AG09319 (cell line): ENCODE measurements around the gene TTLL10.

Source experiments
- DNase-seq: peaks from one replicate; pipeline ENCODE4 v3.0.0-alpha.2; 2010; ENCODE audit warnings: low read depth; ENCODE audit errors: extremely low read depth
- TF ChIP-seq, protein P1 (sequence below): IDR thresholded peaks from 2 replicates; pipeline ENCODE4 v1.5.1; 2011; ENCODE audit warnings: low read depth, mild to moderate bottlenecking, inconsistent platforms, low read length, moderate library complexity

TTLL10 gene

DNA sequence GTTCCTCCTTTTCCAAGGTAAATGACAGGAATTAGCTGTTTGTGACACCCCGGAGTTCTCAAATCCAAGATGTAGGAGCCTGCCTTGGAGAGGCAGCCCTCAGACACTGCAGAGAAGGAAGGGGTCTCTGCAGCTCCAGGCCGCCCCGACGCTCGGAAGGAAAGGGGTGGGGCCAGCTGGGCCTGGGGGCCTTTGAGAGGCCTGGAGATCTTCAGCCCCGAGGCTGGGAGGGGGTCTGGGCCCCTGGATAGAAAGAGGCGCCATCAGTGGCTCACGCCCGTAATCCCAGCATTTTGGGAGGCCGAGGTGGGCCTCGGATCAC lies 33.9 kb downstream of the TTLL10 start:
- no peak for DNase-seq
- TF ChIP-seq, protein P1, sequence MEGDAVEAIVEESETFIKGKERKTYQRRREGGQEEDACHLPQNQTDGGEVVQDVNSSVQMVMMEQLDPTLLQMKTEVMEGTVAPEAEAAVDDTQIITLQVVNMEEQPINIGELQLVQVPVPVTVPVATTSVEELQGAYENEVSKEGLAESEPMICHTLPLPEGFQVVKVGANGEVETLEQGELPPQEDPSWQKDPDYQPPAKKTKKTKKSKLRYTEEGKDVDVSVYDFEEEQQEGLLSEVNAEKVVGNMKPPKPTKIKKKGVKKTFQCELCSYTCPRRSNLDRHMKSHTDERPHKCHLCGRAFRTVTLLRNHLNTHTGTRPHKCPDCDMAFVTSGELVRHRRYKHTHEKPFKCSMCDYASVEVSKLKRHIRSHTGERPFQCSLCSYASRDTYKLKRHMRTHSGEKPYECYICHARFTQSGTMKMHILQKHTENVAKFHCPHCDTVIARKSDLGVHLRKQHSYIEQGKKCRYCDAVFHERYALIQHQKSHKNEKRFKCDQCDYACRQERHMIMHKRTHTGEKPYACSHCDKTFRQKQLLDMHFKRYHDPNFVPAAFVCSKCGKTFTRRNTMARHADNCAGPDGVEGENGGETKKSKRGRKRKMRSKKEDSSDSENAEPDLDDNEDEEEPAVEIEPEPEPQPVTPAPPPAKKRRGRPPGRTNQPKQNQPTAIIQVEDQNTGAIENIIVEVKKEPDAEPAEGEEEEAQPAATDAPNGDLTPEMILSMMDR = no peak

DNA sequence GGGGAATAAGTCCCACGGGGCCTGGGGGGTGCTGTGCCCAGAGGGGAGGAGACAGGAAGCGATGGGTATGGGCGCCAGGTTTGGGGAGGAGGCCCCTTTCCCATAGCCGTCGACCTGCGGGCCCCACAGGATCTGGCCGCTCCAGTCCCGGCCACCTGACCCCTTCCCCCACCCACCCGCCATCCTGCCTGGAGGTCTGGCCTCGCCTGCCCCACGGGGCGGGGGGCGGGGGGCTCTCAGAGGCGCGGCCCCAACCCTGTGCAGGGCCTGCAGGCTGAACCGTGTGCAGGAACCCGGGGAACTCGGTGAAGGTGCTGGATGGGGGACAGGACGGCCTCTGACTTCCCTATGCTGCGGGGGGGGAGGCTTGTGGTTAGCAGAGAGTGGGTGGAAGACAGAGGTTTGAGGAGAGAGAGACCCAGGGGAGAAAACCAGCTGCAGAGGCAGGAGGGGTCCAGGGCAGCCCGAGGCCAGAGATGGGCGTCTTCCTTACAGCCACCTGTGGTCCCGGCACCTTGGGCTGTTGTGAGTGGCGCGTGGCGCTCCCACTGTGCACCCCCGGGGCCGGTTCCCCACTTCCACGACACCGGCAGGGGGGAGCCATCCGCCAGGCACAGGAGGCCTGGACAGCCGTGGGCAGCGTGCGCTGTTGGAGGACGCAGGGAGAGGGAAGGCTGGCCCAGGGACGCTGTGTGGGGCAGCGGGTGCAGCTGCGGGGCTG lies 35.2 kb downstream of the TTLL10 start:
- TF ChIP-seq, protein P1 = no peak
- DNase-seq = no peak

DNA sequence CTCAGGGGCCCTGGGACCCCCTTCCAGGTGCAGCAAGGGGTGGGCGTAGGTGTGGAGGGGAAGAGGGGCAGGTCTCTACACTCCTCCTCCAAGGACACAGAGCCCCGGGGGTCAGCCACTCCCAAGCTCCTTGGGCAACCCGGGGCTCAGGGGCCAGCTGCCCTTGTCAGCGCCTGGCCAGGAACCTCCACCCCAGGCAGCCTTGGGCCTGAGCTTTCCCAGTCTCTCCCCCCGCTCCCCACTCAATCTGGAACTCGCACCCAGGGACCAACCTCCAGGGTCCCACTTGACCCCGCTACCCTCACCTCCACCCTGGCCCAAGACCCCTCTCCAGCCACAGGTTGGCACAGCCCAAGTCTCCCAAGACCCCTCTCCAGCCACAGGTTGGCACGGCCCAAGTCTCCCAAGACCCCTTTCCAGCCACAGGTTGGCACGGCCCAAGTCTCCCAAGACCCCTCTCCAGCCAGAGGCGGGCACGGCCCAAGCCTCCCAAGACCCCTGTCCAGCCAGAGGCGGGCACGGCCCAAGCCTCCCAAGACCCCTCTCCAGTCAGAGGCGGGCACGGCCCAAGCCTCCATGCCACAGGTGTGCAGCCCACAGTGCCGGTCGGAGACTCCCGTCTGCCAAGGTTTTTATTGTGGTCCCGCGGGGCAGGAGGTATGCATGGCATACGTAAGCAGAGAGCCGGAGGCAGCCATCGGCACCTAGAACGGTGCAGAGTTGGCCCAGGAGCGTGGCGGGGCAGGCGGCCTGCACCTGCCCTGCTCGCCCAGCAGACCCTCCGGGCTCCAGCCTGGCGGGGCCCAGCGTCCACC lies 37.3 kb downstream of the TTLL10 start:
- no peak for DNase-seq
- TF ChIP-seq, protein P1 = no peak

DNA sequence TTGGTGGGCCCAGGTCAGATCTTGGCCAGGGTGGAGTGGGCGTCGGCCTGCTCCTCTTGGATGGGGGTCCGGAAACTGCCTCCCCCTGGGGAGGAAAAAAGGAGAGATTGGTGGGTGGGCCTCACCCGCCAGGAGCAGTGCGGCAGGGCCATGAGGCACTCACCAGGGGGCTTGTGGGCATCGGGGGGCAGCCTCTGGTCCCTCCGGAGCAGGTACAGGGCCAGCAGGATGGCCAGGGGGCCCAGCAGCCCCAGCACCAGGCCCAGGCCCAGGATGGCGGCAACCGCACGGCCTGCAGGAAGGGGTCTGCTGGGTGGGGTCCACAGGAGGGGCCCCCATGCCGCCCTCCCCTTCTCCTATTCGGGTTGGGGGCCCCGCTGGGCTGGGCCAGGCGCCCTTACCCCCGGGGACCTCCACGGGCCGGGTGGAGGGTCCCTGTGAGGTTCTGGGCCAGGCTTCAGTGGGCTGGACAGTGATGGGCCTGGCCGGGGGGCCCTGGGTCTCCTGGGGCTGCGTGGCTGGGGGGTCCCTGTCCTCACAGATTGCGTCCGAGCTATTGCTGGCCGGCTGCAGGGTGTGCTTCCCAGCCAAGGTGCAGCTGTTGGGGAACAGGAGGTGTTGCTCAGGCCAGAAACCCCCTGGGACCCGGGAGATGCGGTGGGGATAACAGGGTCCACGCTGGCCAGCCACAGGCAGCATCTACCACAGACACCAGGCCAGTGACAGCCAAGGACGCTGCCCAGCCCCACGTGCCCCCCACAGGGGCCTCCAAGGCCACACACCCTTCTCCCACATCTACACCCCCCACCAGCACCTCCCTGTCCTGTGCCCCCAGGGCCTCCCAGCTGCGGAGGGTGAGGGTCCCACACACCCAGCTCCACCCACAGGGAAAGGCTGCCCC lies 38.1 kb downstream of the TTLL10 start:
- no peak for DNase-seq
- TF ChIP-seq, protein P1 = no peak

DNA sequence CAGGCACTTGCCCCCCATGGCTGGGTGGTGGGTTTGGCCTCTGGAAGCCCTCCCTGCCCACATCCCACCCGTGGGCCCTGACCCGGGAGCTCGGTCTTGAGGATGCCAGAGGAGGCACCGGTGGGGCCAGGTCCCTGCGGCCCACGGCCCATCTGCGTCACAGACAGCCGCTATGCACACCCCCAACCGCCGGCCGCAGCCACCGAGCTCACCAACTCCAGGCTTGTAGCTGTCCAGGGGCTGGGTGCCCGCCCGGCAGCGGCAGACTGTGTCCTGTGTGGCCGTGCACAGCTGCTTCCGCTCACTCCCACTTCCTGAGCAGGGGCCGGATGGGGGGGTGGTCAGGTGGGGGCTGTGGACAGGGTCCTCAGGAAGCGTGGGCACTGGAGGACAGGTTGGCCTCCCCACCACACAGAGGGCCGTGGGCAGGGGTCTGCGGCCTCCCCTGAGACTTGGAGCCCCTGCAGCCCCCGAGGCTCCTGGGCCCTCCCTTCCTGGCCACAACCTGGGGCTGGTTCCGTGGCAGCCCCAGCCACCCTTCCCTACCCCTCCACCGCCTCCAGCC lies 39.2 kb downstream of the TTLL10 start:
- no peak for DNase-seq
- TF ChIP-seq, protein P1 = no peak

DNA sequence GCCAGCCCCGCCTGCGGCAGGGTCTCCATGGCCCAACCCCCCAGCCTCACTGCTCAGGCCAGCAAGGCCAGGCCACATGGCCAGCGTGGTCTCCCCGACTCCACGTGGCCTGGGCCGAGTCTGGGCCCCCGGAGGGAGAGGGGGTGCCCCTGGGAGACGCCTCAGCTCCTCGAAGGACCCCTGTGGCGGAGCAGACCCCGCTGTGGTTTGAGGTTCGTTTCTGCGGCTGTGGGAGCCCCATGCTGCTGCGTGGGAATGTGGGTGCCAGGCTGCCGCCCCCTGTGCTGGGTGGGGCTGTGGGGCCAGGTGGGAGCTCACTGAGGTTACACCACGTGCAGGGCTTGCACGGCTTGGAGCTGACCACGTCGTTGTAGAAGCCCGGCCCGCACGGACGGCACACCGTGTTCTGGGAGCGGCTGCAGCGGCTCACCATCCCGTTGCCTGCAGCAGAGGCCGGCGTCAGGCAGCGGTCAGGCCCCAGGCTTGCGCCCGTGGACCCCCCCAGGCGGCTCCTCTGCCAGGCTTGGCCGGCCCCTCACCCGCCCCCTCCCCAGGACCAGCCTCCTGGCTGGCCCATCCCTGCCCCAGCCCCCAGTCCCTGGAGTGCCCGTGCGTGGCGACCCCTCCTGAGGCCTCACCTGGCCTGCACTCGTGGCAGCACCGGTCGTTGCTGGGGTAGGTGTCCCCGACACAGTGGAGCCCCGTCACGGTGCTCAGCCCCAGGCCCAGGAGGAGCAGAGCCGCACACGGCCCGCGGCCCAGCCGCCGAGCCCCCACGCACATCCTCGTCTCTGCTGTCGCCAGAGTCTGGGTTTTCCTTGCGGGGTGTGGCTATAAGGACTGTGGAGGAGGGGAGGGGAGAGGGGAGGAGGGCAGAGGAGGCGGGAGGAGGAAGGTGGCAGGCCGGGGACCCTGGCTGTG lies 39.9 kb downstream of the TTLL10 start, which contains the start of gene TNFRSF4:
Gene TNFRSF4 (minus strand): TSS at position 809 of the 921 bp plus-strand sequence. CDS start 26 bp downstream, at position 783.
- TF ChIP-seq, protein P1 = no peak
- no peak for DNase-seq
